Activated gamma-delta T cell (primary cell): ENCODE data around the gene MBD5.
"Not testable (repeated sequence)": the region's sequence is repeated elsewhere in the genome, so short reads cannot be mapped to it uniquely, and the experiment has no call there.

ENCODE experiments used
- DNase-seq: peaks from one replicate; lab custom pipeline; 2025; lab: John Stamatoyannopoulos, UW
- total RNA-seq, 2 donors: gene quantifications; one replicate each; lab custom pipeline; 2026; lab: John Stamatoyannopoulos, UW

The MBD5 gene
- 40.0 to 46.6 reads per million in 2 donors for total RNA-seq

DNA sequence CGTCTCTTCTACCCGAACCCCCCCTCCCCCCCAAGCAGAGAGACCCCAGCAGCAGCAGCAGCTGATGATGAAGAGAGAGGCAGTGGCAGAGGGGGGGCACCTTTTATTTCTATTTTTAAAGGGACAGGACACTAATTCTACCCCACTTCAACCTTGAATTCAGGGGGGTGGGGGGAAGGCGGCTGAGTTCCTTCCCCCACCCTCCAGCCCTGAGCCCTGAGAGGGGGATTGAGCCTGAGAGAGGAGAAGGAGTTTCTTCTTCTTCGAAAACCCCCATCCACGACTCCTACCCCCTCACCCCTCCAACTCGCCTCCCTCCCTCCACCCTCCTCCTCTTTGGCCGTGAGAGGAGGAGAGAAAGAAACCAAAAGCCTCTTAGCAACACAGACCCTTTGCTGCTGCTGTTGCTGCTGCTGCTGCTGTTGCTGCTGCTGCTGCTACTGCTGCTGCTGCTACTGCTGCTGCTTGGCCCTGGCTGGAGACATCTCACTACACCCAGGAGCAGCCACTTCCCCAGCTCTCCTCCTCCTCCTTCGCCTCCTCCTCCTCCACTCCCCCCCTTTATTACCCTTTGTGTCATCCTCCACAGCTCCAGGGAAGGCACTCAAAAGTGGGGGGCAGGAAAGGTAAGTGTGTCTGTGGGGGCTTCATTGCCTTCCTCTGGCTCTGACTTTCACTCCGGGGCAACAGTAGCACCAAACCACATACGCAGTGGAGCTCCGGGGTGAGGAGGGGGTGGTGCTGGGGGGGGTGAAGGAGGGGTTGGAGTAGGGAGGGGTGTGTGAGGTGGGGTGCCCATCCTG lies at the start of gene MBD5:
TSS of gene MBD5 (plus strand) at position 33 of the 803 bp plus-strand sequence.
- no peak for DNase-seq

DNA sequence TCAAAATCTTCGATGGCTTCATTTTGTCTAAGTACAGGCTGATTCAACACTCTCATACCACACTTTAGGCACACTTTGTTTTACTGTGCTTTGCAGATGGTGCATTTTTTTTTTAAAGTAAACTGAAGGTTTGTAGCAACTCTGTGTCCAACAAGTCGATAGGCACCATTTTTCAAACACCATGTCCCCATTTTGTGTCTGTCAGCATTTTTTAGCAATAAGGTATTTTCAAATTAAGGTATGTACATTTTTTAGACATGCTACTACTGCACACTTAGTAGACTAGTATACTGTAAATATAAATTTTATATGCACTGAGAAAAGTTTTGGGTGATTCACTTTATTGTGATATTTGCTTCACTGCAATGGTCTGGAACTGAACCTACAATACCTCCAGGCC lies 44.8 kb upstream of the MBD5 start:
- no peak for DNase-seq

DNA sequence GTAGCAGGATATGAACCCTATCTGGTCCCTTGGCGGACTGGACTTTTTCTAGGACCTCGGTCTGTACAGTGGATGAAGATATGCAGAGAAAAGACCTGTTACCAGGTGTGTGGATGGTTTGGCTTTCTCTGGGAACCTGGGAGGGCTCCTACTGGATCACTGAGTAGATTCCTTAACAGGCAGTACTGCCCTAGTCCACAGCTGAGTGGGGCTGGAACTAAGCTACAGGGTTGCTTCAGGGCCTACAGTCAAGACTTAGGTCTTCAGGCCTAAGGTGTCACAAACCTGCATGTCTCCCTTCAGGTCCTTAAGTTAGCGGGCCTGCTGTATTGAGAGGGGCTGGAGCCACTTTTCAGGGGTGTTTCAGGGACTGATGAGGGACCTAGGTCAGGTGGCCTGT lies 43.2 kb upstream of the MBD5 start:
- no peak for DNase-seq

DNA sequence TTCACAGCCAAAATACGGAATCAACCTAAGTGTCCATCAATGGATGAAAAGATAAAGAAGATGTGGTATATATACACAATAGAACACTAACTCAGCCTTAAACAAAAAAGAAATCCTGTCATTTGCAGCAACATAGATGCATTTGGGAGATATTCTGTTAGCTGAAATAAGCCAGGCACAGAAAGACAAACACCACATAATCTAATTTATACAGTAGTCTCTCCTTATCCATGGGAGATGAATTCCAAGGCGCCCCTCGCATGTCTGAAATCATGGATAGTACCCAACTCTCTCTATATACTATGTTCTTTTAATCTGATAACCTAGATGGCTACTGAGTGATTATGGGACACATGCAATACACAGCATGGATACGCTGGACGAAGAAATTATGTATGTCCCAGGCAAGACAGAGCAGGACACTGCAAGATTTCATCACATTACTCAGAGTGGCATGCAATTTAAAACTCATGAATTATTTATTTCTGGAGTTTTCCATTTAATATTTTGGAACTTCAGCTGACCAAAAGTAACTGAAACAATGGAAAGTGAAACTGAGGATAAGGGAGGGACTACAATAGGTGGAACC lies 39.9 kb upstream of the MBD5 start:
- DNase-seq: no peak

- DNase-seq: no peak
Observed at GRCh38 chr2:147989102-147989501, 31.8 kb upstream of the MBD5 start.

- no peak for DNase-seq
Observed at GRCh38 chr2:147989809-147990403, 31.0 kb upstream of the MBD5 start.

GRCh38 chr2:147994965-147995364 lies 25.9 kb upstream of the MBD5 start:
- DNase-seq: not testable (repeated sequence)

- DNase-seq: no peak
Observed at GRCh38 chr2:147996828-147997227, 24.1 kb upstream of the MBD5 start.

DNA sequence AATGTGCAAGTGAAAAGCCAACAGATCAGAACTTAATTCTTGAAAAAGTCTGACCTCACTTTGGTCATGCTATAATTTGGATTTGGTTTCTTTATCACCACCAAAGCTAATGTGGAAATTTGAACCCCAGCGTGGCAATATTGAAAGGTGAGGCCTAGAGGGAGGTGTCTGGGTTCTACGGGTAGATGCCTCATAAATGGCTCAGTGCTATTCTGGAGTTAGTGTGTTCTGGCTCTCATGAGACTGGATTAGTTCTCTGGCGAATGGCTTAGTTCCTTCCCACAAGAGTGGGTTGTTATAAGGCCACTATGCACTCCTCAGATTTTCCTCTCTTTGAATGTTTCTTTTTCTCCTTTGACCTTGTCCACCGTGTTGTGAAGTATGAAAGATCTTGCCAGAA lies 22.7 kb upstream of the MBD5 start:
- DNase-seq: no peak

DNA sequence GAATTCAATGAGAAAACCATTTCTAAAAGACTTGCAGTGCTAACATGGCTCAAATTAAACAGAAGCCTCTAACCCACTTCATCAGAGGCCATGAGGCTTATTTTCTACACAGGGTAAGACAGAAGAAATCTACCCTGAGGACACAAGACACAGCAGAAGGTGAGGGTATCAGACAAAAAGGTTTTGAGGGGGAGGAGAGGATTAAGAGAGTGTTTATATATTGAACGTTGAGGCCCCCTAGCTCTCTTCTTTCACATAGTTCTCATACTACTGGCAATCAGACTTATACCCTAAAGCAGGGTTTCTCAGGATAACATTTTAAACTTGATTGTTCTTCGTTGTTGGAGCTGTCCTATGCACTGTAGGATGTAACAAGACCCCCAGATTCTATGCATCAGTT lies 21.8 kb upstream of the MBD5 start:
- DNase-seq: no peak

DNA sequence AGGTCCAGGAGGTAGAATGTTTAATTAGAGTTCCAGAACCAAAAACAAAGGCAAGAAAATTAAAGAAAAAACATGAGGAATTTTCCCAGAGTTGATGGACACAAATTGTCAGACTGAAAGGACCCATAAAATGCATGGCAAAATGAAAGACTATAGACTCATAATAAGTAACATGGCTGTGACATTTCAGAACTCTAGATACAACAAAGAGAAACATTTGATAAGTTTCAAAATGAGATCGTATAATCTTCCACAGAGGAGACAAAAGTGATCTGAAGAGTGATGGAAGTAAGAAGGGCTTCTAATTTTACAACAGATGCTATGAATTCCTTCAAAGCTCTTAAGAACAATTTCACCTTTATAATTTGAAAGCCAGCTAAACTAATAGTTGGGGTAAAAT lies 20.8 kb upstream of the MBD5 start:
- DNase-seq: no peak

GRCh38 chr2:148002420-148002819 lies 18.5 kb upstream of the MBD5 start:
- DNase-seq: not testable (repeated sequence)

GRCh38 chr2:148006249-148007007 lies 14.5 kb upstream of the MBD5 start:
- DNase-seq: no peak

GRCh38 chr2:148007219-148007900 lies 13.5 kb upstream of the MBD5 start:
- no peak for DNase-seq

DNA sequence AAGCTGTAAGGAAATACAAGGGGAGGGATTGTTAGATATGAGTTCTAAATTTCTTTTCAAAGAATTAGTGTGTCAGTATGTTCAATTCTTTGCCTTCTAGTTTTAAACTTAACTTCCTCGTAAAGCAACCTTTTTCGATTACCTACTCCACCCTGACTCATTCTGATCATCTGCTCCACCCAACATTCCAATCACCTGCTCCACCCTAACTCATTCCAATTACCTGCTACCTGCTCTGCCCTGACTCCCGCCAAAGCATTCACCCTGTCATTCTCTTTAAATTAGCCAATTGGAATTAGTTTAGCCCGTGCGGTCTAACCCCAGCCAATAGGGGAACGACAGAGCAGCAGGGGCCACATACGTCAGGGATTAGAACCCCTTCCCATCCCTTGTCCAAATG lies 12.5 kb upstream of the MBD5 start:
- DNase-seq: not testable (repeated sequence)

DNA sequence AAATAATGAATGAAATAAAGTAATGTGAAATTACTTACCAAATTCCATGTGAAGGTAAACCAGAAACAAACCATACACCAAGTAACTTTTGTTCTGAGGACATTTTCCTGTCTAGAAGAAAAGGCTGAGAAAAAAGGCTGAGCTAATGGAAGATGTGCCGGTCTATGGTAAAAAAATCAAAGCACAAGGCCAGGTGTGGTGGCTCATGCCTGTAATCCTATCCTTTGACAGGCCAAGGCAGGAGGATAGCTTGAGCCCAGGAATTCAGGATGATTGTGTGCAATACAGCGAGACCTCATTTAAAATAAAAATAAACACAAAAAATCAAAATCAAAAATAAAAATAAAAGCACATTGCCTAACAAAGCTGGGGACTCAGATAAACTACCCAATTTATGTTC lies 7.0 kb upstream of the MBD5 start:
- no peak for DNase-seq

DNA sequence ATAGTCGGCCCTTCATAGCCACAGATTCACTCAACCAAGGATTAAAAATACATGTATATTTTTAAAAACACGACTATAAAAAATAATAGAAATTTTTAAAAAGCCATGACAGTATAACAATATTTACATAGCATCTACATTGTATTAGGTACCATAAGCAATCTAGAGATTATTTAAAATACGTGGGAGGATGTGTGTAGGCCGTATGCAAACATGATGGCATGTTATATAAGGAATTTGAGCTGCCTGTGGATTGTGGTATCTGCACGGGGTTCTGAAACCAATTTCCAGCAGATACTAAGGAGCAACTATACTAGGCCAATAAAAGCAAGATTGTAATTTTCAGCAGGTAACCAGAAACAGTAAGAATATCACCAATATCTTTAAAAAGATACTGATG lies 6.3 kb upstream of the MBD5 start:
- DNase-seq: no peak

DNA sequence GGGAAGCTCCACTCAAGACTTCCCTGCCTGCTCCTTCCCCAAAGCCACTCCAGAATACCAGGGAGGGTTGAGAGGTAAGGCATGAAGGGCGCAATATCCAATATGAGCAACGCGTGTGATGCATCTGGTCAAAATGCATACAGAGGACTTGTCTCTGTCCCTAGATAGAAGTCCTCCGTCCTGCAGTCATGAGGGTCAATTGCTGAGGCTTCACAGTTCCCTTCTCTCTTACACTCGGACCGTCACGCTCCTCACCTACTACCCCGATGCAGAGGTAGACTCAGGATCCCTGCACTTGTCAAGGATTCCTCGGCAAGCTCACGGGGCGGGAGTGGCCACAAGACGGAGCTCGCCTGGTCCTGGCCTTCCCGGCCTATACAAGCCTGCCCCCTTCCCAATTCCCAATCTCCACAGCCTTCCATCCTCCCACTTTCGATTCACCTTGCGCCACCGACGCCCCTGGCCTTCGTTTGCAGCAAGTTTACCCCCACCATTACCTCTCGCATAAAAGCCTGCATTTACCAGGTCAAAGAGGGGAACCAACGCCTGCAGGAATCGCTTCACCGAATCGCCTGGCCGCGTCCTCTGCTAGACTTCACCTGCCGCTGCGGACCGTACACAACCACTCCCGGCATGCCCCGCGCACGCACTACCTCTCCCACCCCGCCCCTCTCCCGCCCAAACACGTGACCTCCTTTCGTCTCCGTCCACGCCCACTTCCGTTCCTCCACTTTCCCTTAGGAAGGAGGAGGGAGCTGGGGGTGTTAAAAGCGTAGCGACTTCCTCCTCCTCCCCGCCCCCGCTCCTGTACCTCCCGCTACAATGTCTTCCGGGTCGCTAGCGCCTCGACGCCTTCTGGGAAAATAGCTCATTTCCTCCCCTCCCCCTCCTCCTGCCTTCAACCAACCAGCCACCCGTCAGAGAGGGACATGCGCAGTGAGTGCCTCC lies 506 bp upstream of the MBD5 start, which contains the start of gene ORC4:
TSS of gene ORC4 (minus strand) at position 627 of the 948 bp plus-strand sequence. CDS start 44,779 bp downstream, outside the sequence.
- DNase-seq: peak; percentile 77

DNA sequence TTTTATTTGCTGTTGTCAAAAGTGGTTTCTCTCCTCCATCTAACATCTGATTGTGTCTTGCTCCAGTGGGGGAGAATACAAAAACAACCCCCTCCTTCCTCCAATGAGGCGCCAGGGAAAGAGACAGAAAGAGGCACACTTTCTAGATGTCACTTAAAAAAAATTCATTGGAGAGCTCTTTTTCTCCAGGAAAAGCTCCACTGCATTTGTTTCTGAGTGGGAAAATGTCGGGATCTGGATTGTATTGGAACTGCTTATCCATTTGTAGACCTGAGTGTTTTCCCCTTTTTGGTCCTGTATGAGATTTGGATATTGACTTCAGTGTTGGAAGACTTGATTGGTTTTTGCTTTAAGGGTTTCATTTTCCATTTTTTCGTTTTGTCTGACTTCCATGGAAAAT lies 995 bp downstream of the MBD5 start:
- DNase-seq: no peak

GRCh38 chr2:148022351-148022750 lies 1.5 kb downstream of the MBD5 start:
- no peak for DNase-seq

DNA sequence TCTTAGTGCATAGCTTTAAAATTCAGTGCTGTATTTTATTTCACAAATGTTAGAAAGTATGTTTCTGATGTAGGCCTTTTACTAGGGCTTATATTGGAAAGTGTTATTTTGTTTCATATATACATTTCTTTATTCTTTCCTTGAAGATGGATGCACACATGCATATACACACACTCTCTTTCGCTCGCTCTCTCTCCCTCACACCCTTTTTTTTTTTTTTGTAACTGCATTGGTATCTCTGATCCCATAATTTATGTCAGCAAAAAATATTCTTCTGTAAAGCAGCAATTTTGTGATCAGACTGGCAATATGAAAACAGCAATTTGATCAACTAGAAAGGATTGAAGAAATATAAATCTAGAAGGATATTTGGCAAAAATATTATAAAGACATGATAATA lies 2.0 kb downstream of the MBD5 start:
- no peak for DNase-seq
